Subcutaneous adipose tissue (tissue), 4 donors: ENCODE data around the gene FBXO39. TPM values are rescaled to one million over a fixed set of nuclear protein-coding genes. Genes with fewer than 3 reads are reported as not detected.

Source experiments
- CTCF ChIP-seq: fragments of 450-650 bp; IDR thresholded peaks from one replicate; pipeline ENCODE4 v1.5.1; 2016; ENCODE audit warnings: low read depth, mild to moderate bottlenecking, control low read depth, antibody characterized with exemption, moderate library complexity
- total RNA-seq, 4 donors: library from RNA; depleted of rRNA; stranded (reverse); fragments of >200 nt; gene quantifications; one replicate each; pipeline ENCODE4 v1.1.0, GENCODE V29; 2016

FBXO39 gene
- total RNA-seq: 1 to 10 TPM in 1 of 4 donors, under 1 TPM in 1, not detected in 2; 0.66 to 4.7 TPM

DNA sequence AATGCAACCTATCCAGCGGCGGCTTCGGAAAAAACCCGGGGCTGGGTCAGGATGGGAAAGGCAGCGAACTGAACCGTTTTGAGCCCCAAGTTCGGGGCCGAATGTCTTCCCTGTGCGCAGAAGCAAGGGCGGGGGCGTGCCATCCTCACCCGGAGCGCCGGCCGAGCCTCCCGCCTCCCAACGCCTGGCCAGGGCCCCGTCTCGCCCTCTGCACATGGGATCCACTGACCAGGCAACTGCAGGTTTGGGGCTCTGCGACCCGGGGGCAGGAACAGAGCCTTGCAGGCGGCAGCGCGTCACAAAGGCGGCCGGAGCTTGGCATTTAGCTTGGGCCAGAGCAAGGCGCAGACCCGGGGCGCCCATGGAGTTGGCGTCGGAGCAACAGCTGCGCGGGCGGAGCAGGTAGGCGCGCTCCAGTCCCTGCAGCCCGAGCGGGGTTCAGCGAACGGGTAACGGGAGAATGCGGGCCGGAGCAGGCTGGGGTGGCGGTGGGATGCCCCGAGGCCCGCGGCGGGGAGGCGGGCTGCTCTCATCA, at the start of gene FBXO39:
TSS of gene FBXO39 (plus strand) at position 345 of the 535 bp plus-strand sequence. CDS start 3,654 bp downstream, outside the sequence.
- TF ChIP-seq CTCF: no peak

DNA sequence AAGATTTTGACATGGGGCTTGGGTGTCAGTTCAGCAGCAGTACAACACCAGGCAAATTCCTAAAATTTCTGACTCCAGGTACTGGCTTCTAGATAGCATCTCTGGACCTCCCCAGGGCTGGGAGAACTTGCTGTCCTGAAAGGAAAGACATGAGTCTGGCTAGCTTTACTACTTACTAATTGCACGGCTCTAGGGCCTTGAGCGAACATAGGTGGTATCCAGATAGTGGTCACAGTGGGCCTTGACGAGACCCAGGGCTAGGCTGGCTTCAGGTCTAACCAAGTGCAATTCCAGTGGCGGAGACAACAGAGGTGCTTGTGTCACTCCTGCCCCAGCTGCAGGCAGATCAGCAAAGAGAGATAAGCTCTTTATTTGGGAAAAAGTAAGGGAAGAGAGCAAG, 46.5 kb upstream of the FBXO39 start:
- no peak for TF ChIP-seq CTCF

DNA sequence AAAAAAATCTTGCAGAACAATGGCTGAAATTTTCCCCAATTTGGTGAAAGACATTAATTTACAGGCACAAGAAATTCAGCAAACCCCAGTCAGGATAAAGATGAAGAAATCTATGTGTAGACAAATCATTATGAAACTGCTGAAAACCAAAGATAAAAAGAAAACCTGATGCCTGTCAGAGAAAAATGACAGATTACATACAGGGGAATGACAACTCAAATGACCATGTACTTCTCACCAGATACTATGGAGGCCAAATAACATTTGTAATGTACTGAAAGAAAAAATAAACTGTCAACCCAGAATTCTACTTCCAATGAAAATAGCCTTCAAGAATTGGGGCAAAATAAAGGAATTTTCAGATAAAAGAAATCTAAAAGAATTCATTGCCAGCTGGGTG, 27.4 kb upstream of the FBXO39 start:
- no peak for TF ChIP-seq CTCF

DNA sequence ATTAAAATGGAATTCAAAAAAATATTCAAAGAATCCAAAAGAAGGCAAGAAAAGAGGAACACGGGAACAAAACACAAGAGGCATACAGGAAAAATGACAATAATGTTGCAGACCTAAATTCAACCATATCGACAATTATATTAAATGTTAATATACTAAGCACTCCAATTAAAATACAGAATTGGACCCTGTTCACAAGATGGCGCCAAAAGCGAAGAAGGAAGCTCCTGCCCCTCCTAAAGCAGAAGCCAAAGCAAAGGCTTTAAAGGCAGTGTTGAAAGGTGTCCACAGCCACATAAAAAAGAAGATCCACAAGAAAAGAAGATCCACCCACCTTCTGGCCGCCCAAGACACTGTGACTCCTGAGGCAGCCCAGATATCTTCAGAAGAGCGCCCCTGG, 26.5 kb upstream of the FBXO39 start:
- TF ChIP-seq CTCF: no peak

DNA sequence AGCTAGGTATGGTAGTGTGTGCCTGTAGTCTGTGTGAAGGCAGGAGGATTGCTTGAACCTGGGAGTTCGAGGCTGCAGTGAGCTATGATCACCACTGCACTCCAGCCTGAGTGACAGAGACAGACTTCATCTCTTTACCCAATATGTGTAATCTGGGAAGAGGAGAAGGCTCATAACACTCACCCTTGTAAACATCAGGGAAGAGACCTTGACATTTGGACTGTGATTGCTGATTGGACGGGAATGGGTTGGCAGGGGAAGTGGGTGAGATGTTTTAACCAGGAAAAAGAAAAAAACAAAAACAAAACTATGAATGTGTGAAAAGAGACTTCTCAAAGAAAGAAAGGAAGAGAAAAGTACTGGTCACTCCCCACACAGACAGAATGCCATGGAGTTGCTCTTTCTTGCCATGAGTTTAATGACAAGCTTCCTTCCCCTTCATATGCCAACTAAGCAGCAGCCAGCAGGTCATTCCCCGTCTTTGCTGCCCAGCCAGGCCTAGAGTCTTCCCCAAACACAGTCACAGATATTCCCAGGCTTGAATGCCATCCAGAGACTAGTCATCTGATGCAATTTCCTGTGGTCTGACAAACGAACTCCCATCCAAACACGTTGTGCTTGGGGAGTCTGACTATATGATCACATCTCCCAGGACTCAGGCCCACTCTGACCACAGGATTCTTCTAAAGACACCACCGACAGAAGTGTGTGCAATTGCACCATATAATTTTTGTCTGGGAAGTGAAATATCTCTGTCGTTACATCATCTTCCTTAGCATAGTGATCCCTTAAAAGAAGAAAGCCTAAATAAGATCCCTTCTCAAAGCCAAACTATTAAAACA, 23.7 kb upstream of the FBXO39 start:
- no peak for TF ChIP-seq CTCF

DNA sequence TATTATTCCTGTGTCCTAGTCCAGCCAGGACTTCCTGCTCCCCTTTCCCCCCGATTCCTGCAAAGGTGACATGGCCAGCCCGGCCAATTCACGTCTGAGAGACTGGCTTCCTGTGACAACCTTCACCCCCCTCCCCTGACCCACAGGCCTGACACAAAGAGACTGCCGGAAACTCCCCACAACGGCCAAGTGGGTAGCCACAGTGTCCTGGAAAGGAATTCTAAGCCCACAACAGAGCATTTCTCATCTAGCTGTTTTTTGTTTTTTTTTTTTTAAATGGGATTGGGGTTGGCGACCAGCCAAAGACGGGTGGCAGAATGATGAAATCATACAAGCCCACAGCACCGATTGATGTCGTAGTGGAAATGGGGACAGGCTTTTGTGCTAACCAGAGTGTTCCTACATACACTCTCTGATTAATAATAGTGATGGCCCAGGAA, 23.0 kb upstream of the FBXO39 start:
- no peak for TF ChIP-seq CTCF

- TF ChIP-seq CTCF: no peak
Measured at GRCh38 chr17:6753546-6753945, 22.5 kb upstream of the FBXO39 start.
